B cell (primary cell): ENCODE results near the gene ADAMTS18. TPM values are rescaled to one million over a fixed set of nuclear protein-coding genes. Genes with fewer than 3 reads are reported as not detected.

Experiments used
- ATAC-seq: fragments of 200-7000 bp; cut with Tn5 transposase; one replicate; pipeline ENCODE4 v1.10.0; 2021; ENCODE audit warnings: low read depth, mild to moderate bottlenecking, moderate number of reproducible peaks, moderate library complexity
- CTCF ChIA-PET: fragments of 350-600 bp; sonication (Branson Sonifier 250); formaldehyde crosslinking; loops from one replicate; lab custom pipeline; 2021; ENCODE audit warnings: antibody characterized with exemption, inconsistent platforms; lab: Charles Lee
- POLR2A ChIA-PET: fragments of 350-600 bp; sonication (Branson Sonifier 250); formaldehyde crosslinking; loops from one replicate; lab custom pipeline; 2021; ENCODE audit warnings: antibody characterized with exemption; lab: Charles Lee
- DNase-seq: peaks from one replicate; pipeline ENCODE4 v3.0.0; 2013
- H2AFZ ChIP-seq: 2 replicates; pipeline ENCODE4 v1.6.1; 2012; ENCODE audit warnings: mild to moderate bottlenecking, low read depth, low read length; ENCODE audit not compliant: insufficient read depth, poor library complexity, severe bottlenecking
- H3K27ac ChIP-seq, 2 donors: 1 replicate in 1 of 2; 2 replicates in 1 of 2; pipeline ENCODE4 v1.5.1; 2012 to 2013; ENCODE audit warnings: low read length in 2 of 2, mild to moderate bottlenecking in 2 of 2, moderate library complexity in 1 of 2
- H3K27me3 ChIP-seq, 4 experiments: fragments of 200-600 bp in 1 of 4; sonication (generic) in 1 of 4; replicated peaks in 1 of 4; 1 replicate in 2 of 4; 2 replicates in 2 of 4; pipeline versions ENCODE4 v1.6.1 to v1.7.0; 2013 to 2016; ENCODE audit warnings: low read length in 3 of 4, mild to moderate bottlenecking in 2 of 4, mixed read lengths in 1 of 4, moderate library complexity in 1 of 4; ENCODE audit not compliant: insufficient read depth in 4 of 4, control insufficient read depth in 3 of 4; ENCODE audit errors: control extremely low read depth in 1 of 4
- H3K36me3 ChIP-seq, 2 experiments: replicated peaks in 1 of 2; 1 replicate in 1 of 2; 2 replicates in 1 of 2; pipeline versions ENCODE4 v1.6.1 to v1.7.1; 2013; ENCODE audit warnings: low read length in 1 of 2; ENCODE audit not compliant: insufficient read depth in 2 of 2, control insufficient read depth in 1 of 2; ENCODE audit errors: control extremely low read depth in 1 of 2, extremely low read depth in 1 of 2
- H3K4me1 ChIP-seq, 2 donors: fragments of 200-600 bp in 1 of 2; sonication (generic) in 1 of 2; 1 replicate in 1 of 2; 2 replicates in 1 of 2; pipeline versions ENCODE4 v1.5.1 to v1.6.1; 2013 to 2017; ENCODE audit warnings: low read length in 2 of 2; ENCODE audit not compliant: control insufficient read depth in 2 of 2, insufficient read depth in 2 of 2
- H3K4me2 ChIP-seq: replicated peaks from 2 replicates; pipeline ENCODE3; 2012; ENCODE audit warnings: mild to moderate bottlenecking, low read depth, low read length; ENCODE audit not compliant: poor library complexity, severe bottlenecking
- H3K4me3 ChIP-seq, 5 experiments: fragments of 200-600 bp in 1 of 5; sonication (generic) in 1 of 5; 1 replicate in 3 of 5; 2 replicates in 2 of 5; pipeline versions ENCODE4 v1.5.1 to v1.7.0; 2011 to 2016; ENCODE audit warnings: low read length in 4 of 5, mild to moderate bottlenecking in 4 of 5, low read depth in 2 of 5, control low read depth in 1 of 5, moderate library complexity in 1 of 5; ENCODE audit not compliant: insufficient read depth in 1 of 5; ENCODE audit errors: control extremely low read depth in 1 of 5, extremely low read depth in 1 of 5
- H3K79me2 ChIP-seq: fragments of 200-600 bp; sonication (generic); one replicate; pipeline ENCODE4 v1.6.0; 2016; ENCODE audit warnings: low read length; ENCODE audit not compliant: control insufficient read depth, insufficient read depth
- H3K9ac ChIP-seq: fragments of 200-600 bp; sonication (generic); 2 replicates; pipeline ENCODE4 v1.6.1; 2017; ENCODE audit warnings: mild to moderate bottlenecking, low read length, moderate library complexity
- H3K9me3 ChIP-seq, 3 donors: one replicate each; pipeline versions ENCODE4 v1.6.1 to v1.7.1; 2013; ENCODE audit warnings: low read length in 2 of 3; ENCODE audit not compliant: control insufficient read depth in 2 of 3, insufficient read depth in 1 of 3; ENCODE audit errors: control extremely low read depth in 1 of 3
- H4K20me1 ChIP-seq: 2 replicates; pipeline ENCODE4 v1.6.0; 2012; ENCODE audit warnings: mild to moderate bottlenecking, low read length; ENCODE audit not compliant: insufficient read depth, control insufficient read depth, poor library complexity, severe bottlenecking
- H3K27ac Mint-ChIP-seq: one replicate; pipeline ENCODE4 v1.8.0; 2021; ENCODE audit warnings: mixed read lengths
- H3K27me3 Mint-ChIP-seq: one replicate; pipeline ENCODE4 v1.8.0; 2021; ENCODE audit warnings: mixed read lengths
- H3K4me1 Mint-ChIP-seq: one replicate; pipeline ENCODE4 v1.8.0; 2021; ENCODE audit warnings: mixed read lengths
- H3K4me3 Mint-ChIP-seq: one replicate; pipeline ENCODE4 v1.8.0; 2021; ENCODE audit warnings: mixed read lengths
- H3K9me3 Mint-ChIP-seq: one replicate; pipeline ENCODE4 v1.8.0; 2022; ENCODE audit warnings: mixed read lengths; ENCODE audit not compliant: insufficient read depth
- CTCF ChIP-seq: fragments of 200-600 bp; IDR thresholded peaks from one replicate; pipeline ENCODE4 v1.8.0; 2022; ENCODE audit warnings: antibody characterized with exemption, mild to moderate bottlenecking
- EZH2 ChIP-seq: IDR thresholded peaks from 2 replicates; pipeline ENCODE4 v1.6.1; 2012; ENCODE audit warnings: borderline replicate concordance, low read depth, mild to moderate bottlenecking, moderate library complexity, low read length; ENCODE audit not compliant: insufficient read depth, poor library complexity, severe bottlenecking
- WGBS: methylation state at CpG from one replicate; pipeline ENCODE4 v1.1.5; 2013; ENCODE audit warnings: missing lambda C conversion rate; ENCODE audit not compliant: insufficient coverage; 5-methylcytosine and 5-hydroxymethylcytosine counted together
- intact Hi-C: fragments of 100-400 bp; cut with micrococcal nuclease; formaldehyde crosslinking; loops from one replicate; pipeline ENCODE4 v1.10.0; 2022
- polyA plus RNA-seq: library from polyadenylated mRNA; depleted of rRNA; stranded (reverse); fragments of >200 nt; gene quantifications from 2 replicates; pipeline ENCODE4 v1.2.3, GENCODE V29; 2012
- total RNA-seq, 2 donors: library from RNA; stranded (reverse); fragments of 120-200 nt in 1 of 2; gene quantifications; 1 replicate in 1 of 2; 2 replicates in 1 of 2; pipeline versions ENCODE4 v1.2.3 to v1.2.4, GENCODE V29; 2013 to 2022

Gene ADAMTS18
- total and polyA plus RNA-seq, 2 donors (not counting 1 experiment from before 2014, with no cell fraction given) = not detected

- Histone ChIP-seq H3K27ac (no peak overlapping the region), H3K9me3 (peaks cover 0 to 1% (median 0%) of the 10 kb centered on the region in 3 donors), H3K4me1 (no peaks in the 10 kb centered on the region), H3K9ac (no peak overlapping the region), H3K36me3 (no peaks in the 10 kb centered on the region), H3K4me3 (no peak overlapping the region), H3K79me2 (no peaks in the 10 kb centered on the region), H2AFZ (no peak overlapping the region), H3K4me2 (no peak overlapping the region), H4K20me1 (no peaks in the 10 kb centered on the region), H3K27me3 (peaks cover 0 to 5% (median 1%) of the 10 kb centered on the region in 4 experiments)
- POLR2A ChIA-PET = no interaction called here
- no peak overlapping the region for H3K4me3 Mint-ChIP-seq
- H3K27ac Mint-ChIP-seq = no peak overlapping the region
- WGBS = 100% methylated on average over 1 of the region's 3 CpGs
- H3K4me1 Mint-ChIP-seq = no peaks in the 10 kb centered on the region
- H3K27me3 Mint-ChIP-seq = peaks cover 28% of the 10 kb centered on the region
- intact Hi-C loops = no loop called here
- TF ChIP-seq EZH2 (no peak), CTCF (no peak)
- DNase-seq (no peak), ATAC-seq (no peak)
- CTCF ChIA-PET = no interaction called here
- H3K9me3 Mint-ChIP-seq = no peaks in the 10 kb centered on the region
Observed at GRCh38 chr16:77262971-77263370, 171.9 kb downstream of the ADAMTS18 start.

- H2AFZ ChIP-seq = no peak overlapping the region
- POLR2A ChIA-PET = no interaction called here
- no peaks in the 10 kb centered on the region for H4K20me1 ChIP-seq
- Mint-ChIP-seq H3K27me3 (peaks cover 4% of the 10 kb centered on the region), H3K9me3 (no peaks in the 10 kb centered on the region), H3K4me3 (no peak overlapping the region), H3K4me1 (no peaks in the 10 kb centered on the region), H3K27ac (no peak overlapping the region)
- DNase-seq = no peak
- H3K79me2 ChIP-seq = no peaks in the 10 kb centered on the region
- H3K4me2 ChIP-seq = no peak overlapping the region
- intact Hi-C loops = no loop called here
- no CpG with 5 or more reads among the region's 4 CpGs for WGBS
- H3K4me1 ChIP-seq = no peaks in the 10 kb centered on the region
- CTCF ChIA-PET = no interaction called here
- no peak overlapping the region for H3K4me3 ChIP-seq
- no peaks in the 10 kb centered on the region for H3K27me3 ChIP-seq
- no peak overlapping the region for H3K9ac ChIP-seq
- H3K27ac ChIP-seq = no peak overlapping the region
- ATAC-seq = no peak
- no peak for TF ChIP-seq CTCF
- no peak for TF ChIP-seq EZH2
- no peaks in the 10 kb centered on the region for H3K9me3 ChIP-seq
- H3K36me3 ChIP-seq = no peaks in the 10 kb centered on the region
Observed at GRCh38 chr16:77250400-77250799, 184.4 kb downstream of the ADAMTS18 start.
